Skeletal muscle tissue (tissue), 4 donors: ENCODE measurements around the gene SLC39A3. TPM values are rescaled to one million over a fixed set of nuclear protein-coding genes. Genes with fewer than 3 reads are reported as not detected.

Source experiments
- H3K27ac ChIP-seq: one replicate; pipeline ENCODE4 v1.7.0; 2013; ENCODE audit warnings: mild to moderate bottlenecking, low read depth, low read length, inconsistent platforms
- H3K27me3 ChIP-seq, 3 donors: one replicate each; pipeline ENCODE4 v1.7.0; 2013; ENCODE audit warnings: low read length in 3 of 3; ENCODE audit not compliant: control insufficient read depth in 3 of 3, insufficient read depth in 3 of 3
- H3K36me3 ChIP-seq, 3 donors: one replicate each; pipeline ENCODE4 v1.7.0; 2013; ENCODE audit warnings: low read length in 3 of 3; ENCODE audit not compliant: control insufficient read depth in 3 of 3, insufficient read depth in 3 of 3
- H3K4me1 ChIP-seq, 3 donors: one replicate each; pipeline ENCODE4 v1.7.0; 2013; ENCODE audit warnings: low read length in 3 of 3, mild to moderate bottlenecking in 3 of 3; ENCODE audit not compliant: control insufficient read depth in 3 of 3, insufficient read depth in 3 of 3
- H3K4me3 ChIP-seq, 3 donors: one replicate each; pipeline ENCODE4 v1.7.0; 2013; ENCODE audit warnings: low read length in 3 of 3
- H3K9ac ChIP-seq, 3 donors: one replicate each; pipeline ENCODE4 v1.7.0; 2013; ENCODE audit warnings: low read length in 3 of 3, mild to moderate bottlenecking in 3 of 3, moderate library complexity in 2 of 3, low read depth in 1 of 3
- H3K9me3 ChIP-seq, 3 donors: one replicate each; pipeline ENCODE4 v1.7.0; 2013; ENCODE audit warnings: low read length in 3 of 3; ENCODE audit not compliant: control insufficient read depth in 3 of 3
- total RNA-seq: library from RNA; depleted of rRNA; stranded (reverse); fragments of >200 nt; gene quantifications from one replicate; pipeline ENCODE4 v1.2.3, GENCODE V29; 2014
- donor health status: Osteomylitis.

The SLC39A3 gene
- total RNA-seq, 1 donor from 2014 or later: 8.4 TPM

- H3K9me3 ChIP-seq: no peaks in the 10 kb centered on the region
- peaks cover 0 to 2% (median 0%) of the 10 kb centered on the region in 3 donors for H3K27me3 ChIP-seq
- H3K36me3 ChIP-seq: no peaks in the 10 kb centered on the region
- H3K4me1 ChIP-seq: peaks cover 8 to 11% (median 9%) of the 10 kb centered on the region in 3 donors
- H3K27ac ChIP-seq: no peak overlapping the region
- H3K4me3 ChIP-seq: no peak overlapping the region
- H3K9ac ChIP-seq: no peak overlapping the region
These were observed 45.6 kb downstream of the SLC39A3 start for GRCh38 chr19:2694196-2694595.

- peaks cover 8 to 11% (median 9%) of the 10 kb centered on the region in 3 donors for H3K4me1 ChIP-seq
- no peak overlapping the region for H3K27ac ChIP-seq
- no peak overlapping the region for H3K4me3 ChIP-seq
- H3K9ac ChIP-seq: no peak overlapping the region
- no peaks in the 10 kb centered on the region for H3K9me3 ChIP-seq
- no peaks in the 10 kb centered on the region for H3K36me3 ChIP-seq
- peaks cover 0 to 2% (median 0%) of the 10 kb centered on the region in 3 donors for H3K27me3 ChIP-seq
These were observed 46.2 kb downstream of the SLC39A3 start for GRCh38 chr19:2693492-2694160.

- no peaks in the 10 kb centered on the region for H3K36me3 ChIP-seq
- no peak overlapping the region for H3K9ac ChIP-seq
These were observed 47.9 kb downstream of the SLC39A3 start for GRCh38 chr19:2691951-2692350.

GRCh38 chr19:2690856-2691255 lies 49.0 kb downstream of the SLC39A3 start:
- Histone ChIP-seq H3K36me3 (no peaks in the 10 kb centered on the region), H3K9me3 (no peaks in the 10 kb centered on the region), H3K27ac (no peak overlapping the region), H3K4me3 (no peak overlapping the region), H3K27me3 (peaks cover 0 to 2% (median 0%) of the 10 kb centered on the region in 3 donors), H3K4me1 (peaks cover 8 to 11% (median 9%) of the 10 kb centered on the region in 3 donors), H3K9ac (no peak overlapping the region)

More at GRCh38 chr19:2691951-2692350, 47.9 kb downstream of the SLC39A3 start:
- Histone ChIP-seq H3K9me3 (no peaks in the 10 kb centered on the region), H3K27me3 (peaks cover 0 to 2% (median 0%) of the 10 kb centered on the region in 3 donors), H3K27ac (no peak overlapping the region), H3K4me1 (peaks cover 8 to 11% (median 9%) of the 10 kb centered on the region in 3 donors), H3K4me3 (no peak overlapping the region)

GRCh38 chr19:2686360-2686759 lies 53.5 kb downstream of the SLC39A3 start:
- H3K27me3 ChIP-seq: no peaks in the 10 kb centered on the region
- no peak overlapping the region for H3K9ac ChIP-seq
- no peaks in the 10 kb centered on the region for H3K9me3 ChIP-seq
- H3K36me3 ChIP-seq: no peaks in the 10 kb centered on the region
- no peak overlapping the region for H3K4me3 ChIP-seq
- H3K4me1 ChIP-seq: no peaks in the 10 kb centered on the region
- H3K27ac ChIP-seq: no peak overlapping the region

GRCh38 chr19:2685204-2685704 lies 54.6 kb downstream of the SLC39A3 start:
- Histone ChIP-seq H3K27ac (no peak overlapping the region), H3K9me3 (no peaks in the 10 kb centered on the region), H3K9ac (no peak overlapping the region), H3K4me3 (no peak overlapping the region), H3K36me3 (no peaks in the 10 kb centered on the region), H3K27me3 (no peaks in the 10 kb centered on the region), H3K4me1 (no peaks in the 10 kb centered on the region)

GRCh38 chr19:2683430-2684003 lies 56.3 kb downstream of the SLC39A3 start:
- no peak overlapping the region for H3K27ac ChIP-seq
- H3K27me3 ChIP-seq: no peaks in the 10 kb centered on the region
- no peaks in the 10 kb centered on the region for H3K36me3 ChIP-seq
- H3K9ac ChIP-seq: no peak overlapping the region
- no peaks in the 10 kb centered on the region for H3K4me1 ChIP-seq
- H3K9me3 ChIP-seq: no peaks in the 10 kb centered on the region
- H3K4me3 ChIP-seq: no peak overlapping the region

Other genes starting within 250 kb of the SLC39A3 start
- 1.6 TPM for gene GNG7, start 37.3 kb downstream of the SLC39A3 start, total RNA-seq
- 1.6 TPM for gene DIRAS1, start 18.6 kb downstream of the SLC39A3 start, total RNA-seq
- 25.6 TPM for gene SGTA, start 43.3 kb upstream of the SLC39A3 start, total RNA-seq
- 34.4 TPM for gene THOP1, start 45.5 kb upstream of the SLC39A3 start, total RNA-seq
- gene ZNF554, start 79.9 kb upstream of the SLC39A3 start, total RNA-seq: 8.4 TPM
- gene ZNF555, start 101.5 kb upstream of the SLC39A3 start, total RNA-seq: 15.7 TPM
- 19.3 TPM for gene ZNF556, start 127.3 kb upstream of the SLC39A3 start, total RNA-seq
- gene ZNF57, start 160.9 kb upstream of the SLC39A3 start, total RNA-seq: 4.2 TPM
- 8.4 TPM for gene ZNF77, start 205.0 kb upstream of the SLC39A3 start, total RNA-seq
- not detected for gene TLE6, start 237.5 kb upstream of the SLC39A3 start, total RNA-seq